ENCODE measurements around the gene MRFAP1L1.
"Not testable (repeated sequence)": the region's sequence is repeated elsewhere in the genome, so short reads cannot be mapped to it uniquely, and the experiment has no call there.

Gene MRFAP1L1
- long read RNA-seq, donor 1, transcript MRFAP1L1-202 (1 exons, 2,127 nt): minor isoform, 42 of 108 reads
- long read RNA-seq, donor 1, transcript MRFAP1L1-201 (2 exons, 1,593 nt): major isoform, 60 of 108 reads
- long read RNA-seq, donor 1, partial matches to known transcripts: 0 of 108 reads
- long read RNA-seq, donor 1, other reads (novel, unspliced or antisense): 6 of 108 reads
- long read RNA-seq, donor 2, transcript MRFAP1L1-202 (1 exons, 2,127 nt): minor isoform, 25 of 57 reads
- long read RNA-seq, donor 2, transcript MRFAP1L1-201 (2 exons, 1,593 nt): major isoform, 32 of 57 reads
- long read RNA-seq, donor 2, partial matches to known transcripts: 0 of 57 reads
- long read RNA-seq, donor 2, other reads (novel, unspliced or antisense): 0 of 57 reads
- long read RNA-seq, donor 3, transcript MRFAP1L1-201 (2 exons, 1,593 nt): minor isoform, 16 of 33 reads
- long read RNA-seq, donor 3, transcript MRFAP1L1-202 (1 exons, 2,127 nt): major isoform, 17 of 33 reads
- long read RNA-seq, donor 3, partial matches to known transcripts: 0 of 33 reads
- long read RNA-seq, donor 3, other reads (novel, unspliced or antisense): 0 of 33 reads
- long read RNA-seq, donor 4, transcript MRFAP1L1-201 (2 exons, 1,593 nt): major isoform, 42 of 72 reads
- long read RNA-seq, donor 4, transcript MRFAP1L1-202 (1 exons, 2,127 nt): minor isoform, 30 of 72 reads
- long read RNA-seq, donor 4, partial matches to known transcripts: 0 of 72 reads
- long read RNA-seq, donor 4, other reads (novel, unspliced or antisense): 0 of 72 reads
- long read RNA-seq, donor 5, transcript MRFAP1L1-202 (1 exons, 2,127 nt): minor isoform, 36 of 93 reads
- long read RNA-seq, donor 5, transcript MRFAP1L1-201 (2 exons, 1,593 nt): major isoform, 52 of 93 reads
- long read RNA-seq, donor 5, partial matches to known transcripts: 0 of 93 reads
- long read RNA-seq, donor 5, other reads (novel, unspliced or antisense): 5 of 93 reads
- long read RNA-seq, donor 6, transcript MRFAP1L1-202 (1 exons, 2,127 nt): minor isoform, 32 of 83 reads
- long read RNA-seq, donor 6, transcript MRFAP1L1-201 (2 exons, 1,593 nt): major isoform, 51 of 83 reads
- long read RNA-seq, donor 6, partial matches to known transcripts: 0 of 83 reads
- long read RNA-seq, donor 6, other reads (novel, unspliced or antisense): 0 of 83 reads
- long read RNA-seq, donor 7, transcript MRFAP1L1-201 (2 exons, 1,593 nt): major isoform, 74 of 127 reads
- long read RNA-seq, donor 7, transcript MRFAP1L1-202 (1 exons, 2,127 nt): minor isoform, 53 of 127 reads
- long read RNA-seq, donor 7, partial matches to known transcripts: 0 of 127 reads
- long read RNA-seq, donor 7, other reads (novel, unspliced or antisense): 0 of 127 reads
- long read RNA-seq, donor 8, transcript MRFAP1L1-202 (1 exons, 2,127 nt): minor isoform, 36 of 91 reads
- long read RNA-seq, donor 8, transcript MRFAP1L1-201 (2 exons, 1,593 nt): major isoform, 55 of 91 reads
- long read RNA-seq, donor 8, partial matches to known transcripts: 0 of 91 reads
- long read RNA-seq, donor 8, other reads (novel, unspliced or antisense): 0 of 91 reads

DNA sequence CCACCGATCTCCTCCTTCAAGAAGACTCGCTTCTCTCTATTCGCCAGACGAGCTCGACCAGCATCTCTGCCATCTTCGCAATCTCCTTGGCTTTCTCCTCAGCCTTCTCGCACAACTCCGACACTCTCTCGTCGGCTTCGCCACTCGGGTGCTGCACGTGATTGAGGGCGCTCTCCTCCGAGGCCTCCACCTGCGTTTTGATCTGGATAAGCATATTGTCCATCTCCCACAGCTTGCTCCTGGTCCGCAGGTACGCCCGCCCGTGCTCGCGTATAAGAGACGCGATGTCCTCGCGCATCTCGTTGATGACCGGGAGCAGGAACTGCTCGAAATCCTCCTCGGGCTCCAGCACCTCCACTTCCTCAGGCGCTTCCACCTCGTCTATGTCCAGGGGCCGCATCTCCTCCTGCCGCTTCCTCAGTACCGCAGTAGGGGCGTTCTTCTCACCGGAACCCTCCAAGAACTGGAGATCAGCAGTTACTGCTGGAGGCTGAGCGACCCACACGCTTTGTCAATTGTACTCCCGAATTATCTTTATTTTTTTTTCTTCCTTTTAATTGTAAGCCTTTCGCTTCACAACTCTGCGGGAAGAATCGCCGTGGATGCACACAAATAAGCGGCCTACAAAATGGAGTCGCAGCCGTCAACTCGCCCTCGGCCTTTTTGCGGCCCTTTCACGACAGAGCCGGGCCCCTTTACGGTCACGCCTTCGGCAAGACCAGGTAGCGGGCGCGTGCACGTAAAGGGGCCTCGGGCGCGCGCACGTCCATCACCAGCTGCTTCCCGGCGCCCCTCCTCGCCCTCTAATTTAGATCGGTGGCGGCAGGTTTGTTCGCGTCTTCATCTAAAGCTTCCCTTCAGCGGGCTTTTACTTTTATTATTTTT lies at the start of gene MRFAP1L1:
Gene MRFAP1L1, minus strand, starts transcription at position 636 of the 885 bp plus-strand sequence. Its CDS starts 236 bp downstream, at position 400.
- DNase-seq: peak; percentile 92

DNA sequence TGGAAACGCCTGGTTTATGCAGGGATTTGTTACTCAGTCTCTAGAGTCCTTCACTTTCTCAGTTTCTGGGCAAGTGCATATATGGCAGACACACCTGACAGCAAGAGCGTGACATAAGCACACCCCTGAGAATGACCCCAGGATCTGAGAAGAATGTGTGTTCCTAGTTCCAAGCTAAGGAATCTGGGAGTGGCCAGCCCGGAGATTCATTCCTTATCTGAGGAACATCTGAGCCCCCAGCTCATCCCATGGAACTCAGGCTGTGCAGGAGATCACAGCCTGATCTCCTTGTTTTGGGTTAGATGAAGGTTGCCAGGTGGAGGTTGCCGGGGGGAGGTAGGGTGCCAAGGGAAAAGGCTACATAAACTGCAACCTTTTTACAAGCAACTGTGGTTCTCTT lies 49.1 kb upstream of the MRFAP1L1 start:
- DNase-seq: no peak

- not testable (repeated sequence) for DNase-seq
These were observed 46.7 kb upstream of the MRFAP1L1 start for GRCh38 chr4:6756345-6756744.

- DNase-seq: no peak
These were observed 45.6 kb upstream of the MRFAP1L1 start for GRCh38 chr4:6755088-6755753.

DNA sequence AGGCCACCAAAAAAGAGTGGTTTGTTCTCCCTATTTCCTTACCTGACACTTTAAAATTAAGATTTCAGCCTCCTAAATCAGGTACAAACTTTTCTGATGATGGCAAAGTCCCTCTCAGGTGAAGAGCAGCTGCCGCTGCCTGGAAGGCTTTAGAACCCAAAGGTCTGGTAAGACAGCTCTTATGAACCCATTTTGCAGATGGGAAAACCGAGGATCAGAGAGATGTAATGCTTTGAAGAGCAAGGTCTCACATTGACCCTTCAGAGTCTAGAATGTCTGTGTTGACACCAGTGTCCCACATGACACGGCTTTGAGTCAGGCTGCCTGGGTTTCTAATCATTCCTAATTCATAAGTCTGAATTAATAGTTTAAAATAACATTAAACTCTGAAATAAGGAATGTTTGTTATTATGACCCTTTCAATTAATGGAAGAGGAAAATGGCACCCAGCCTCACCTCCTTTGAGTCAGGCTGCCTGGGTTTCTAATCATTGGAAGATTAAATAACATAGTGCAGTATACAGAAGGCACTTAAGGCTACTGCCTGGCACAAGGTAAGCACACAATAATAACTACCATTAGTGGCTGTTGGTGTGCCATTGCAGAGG lies 44.9 kb upstream of the MRFAP1L1 start:
- no peak for DNase-seq

DNA sequence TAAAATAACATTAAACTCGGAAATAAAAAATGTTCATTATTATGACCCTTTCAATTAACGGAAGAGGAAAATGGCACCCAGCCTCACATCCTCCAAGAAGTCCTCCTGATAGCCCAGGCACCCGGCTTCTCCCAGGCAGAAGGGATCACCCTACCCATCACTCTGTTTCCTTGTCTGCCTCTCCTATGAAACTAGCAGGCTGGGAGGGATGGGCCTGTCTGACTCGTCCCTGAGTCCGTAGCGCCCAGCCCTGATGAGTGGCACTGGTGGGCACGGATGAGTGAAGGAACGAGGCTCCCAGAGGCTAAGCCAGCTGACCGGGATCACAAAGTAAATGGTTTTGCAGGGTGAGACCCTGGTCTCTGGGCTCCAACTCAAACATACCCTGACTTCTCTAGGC lies 44.2 kb upstream of the MRFAP1L1 start:
- no peak for DNase-seq

- DNase-seq: no peak
These were observed 43.5 kb upstream of the MRFAP1L1 start for GRCh38 chr4:6753103-6753560.

DNA sequence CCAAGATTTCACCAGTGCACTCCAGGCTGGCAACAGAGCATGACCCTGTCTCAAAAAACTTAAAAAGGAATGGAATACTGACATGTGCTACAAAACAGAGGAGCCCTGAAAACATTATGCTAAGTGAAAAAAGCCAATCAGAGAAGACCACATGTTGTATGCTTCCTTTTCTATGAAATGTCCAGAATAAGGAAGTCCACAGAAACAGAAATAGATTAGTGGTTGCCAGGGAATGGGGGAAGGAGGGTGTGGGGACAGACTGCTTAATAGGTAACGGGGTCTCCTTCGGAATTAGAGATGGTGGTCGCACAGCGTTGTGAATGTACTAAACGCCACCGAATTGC lies 42.8 kb upstream of the MRFAP1L1 start:
- DNase-seq: no peak

- DNase-seq: no peak
These were observed 42.2 kb upstream of the MRFAP1L1 start for GRCh38 chr4:6751611-6752485.

GRCh38 chr4:6750286-6751221 lies 40.9 kb upstream of the MRFAP1L1 start:
- DNase-seq: no peak

GRCh38 chr4:6749340-6750171 lies 39.9 kb upstream of the MRFAP1L1 start:
- peak; percentile 46 for DNase-seq

DNA sequence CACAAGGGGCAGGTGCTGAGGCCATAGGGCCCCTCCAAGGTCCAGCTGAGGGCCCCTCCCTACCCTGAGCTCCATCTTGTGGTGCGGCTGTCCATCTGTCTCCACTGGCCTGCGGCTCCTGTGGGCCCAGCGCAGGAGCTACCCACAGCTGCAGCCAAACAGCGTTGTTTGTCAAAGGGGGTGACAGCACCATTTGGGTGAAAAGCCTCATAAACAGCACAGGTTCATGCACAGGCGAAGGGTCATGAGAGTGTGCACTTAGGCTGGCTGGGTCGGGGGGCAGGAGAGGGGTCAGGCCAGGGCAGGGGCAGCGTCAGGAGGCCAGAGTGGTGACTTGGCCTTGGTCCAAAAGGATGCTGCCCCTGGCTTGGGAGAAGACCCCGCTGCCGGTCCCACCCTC lies 38.6 kb upstream of the MRFAP1L1 start:
- no peak for DNase-seq

GRCh38 chr4:6747294-6748051 lies 37.8 kb upstream of the MRFAP1L1 start:
- DNase-seq: peak; percentile 70

DNA sequence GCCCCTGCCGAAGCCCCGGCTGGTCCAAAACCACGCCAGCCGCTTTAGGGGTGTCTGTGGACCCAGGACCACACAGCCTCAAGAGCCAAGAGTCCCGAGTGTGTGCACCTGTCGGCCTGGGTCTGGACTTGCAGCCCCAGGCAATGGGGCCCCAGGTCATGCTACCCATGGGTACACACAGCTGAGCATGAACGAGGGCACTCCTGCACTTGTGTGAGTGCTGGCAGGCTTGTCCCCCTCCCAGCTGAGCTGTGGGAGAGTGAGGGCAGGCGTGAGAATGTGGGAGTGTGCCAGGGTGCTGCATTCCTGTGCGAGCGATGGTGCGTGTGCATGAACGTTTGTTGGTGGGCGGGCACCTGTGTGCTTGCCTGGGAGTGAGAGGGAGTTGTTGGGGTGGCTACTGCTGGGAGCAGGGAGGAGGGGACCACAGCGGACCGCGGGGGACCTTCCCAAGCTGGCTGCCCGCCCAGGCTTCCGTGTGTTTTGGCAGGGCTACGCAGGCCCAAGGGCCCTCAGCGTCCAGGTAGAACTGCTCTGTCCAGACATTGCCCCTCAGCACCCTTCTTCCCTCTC lies 37.1 kb upstream of the MRFAP1L1 start:
- DNase-seq: no peak

GRCh38 chr4:6742989-6743388 lies 33.3 kb upstream of the MRFAP1L1 start:
- DNase-seq: no peak
